K562 (cell line): Measurements from ENCODE around the gene STON2. TPM values are rescaled to one million over a fixed set of nuclear protein-coding genes. Genes with fewer than 3 reads are reported as not detected.

ENCODE experiments used
- BCOR ChIP-seq: fragments of 450-650 bp; IDR thresholded peaks from 2 replicates; pipeline ENCODE4 v1.6.1; 2016
- EGR1 ChIP-seq: fragments of 450-650 bp; conservative IDR thresholded peaks from 2 replicates; pipeline ENCODE4 v1.6.1; 2017; ENCODE audit warnings: mild to moderate bottlenecking
- EHMT2 ChIP-seq: fragments of 450-650 bp; IDR thresholded peaks from 2 replicates; pipeline ENCODE4 v1.6.1; 2018; ENCODE audit warnings: antibody characterized with exemption
- FOXP1 ChIP-seq: sonication (generic); formaldehyde crosslinking; IDR thresholded peaks from 2 replicates; pipeline ENCODE4 v1.8.0; 2022; ENCODE audit warnings: mild to moderate bottlenecking, missing genetic modification reagents
- HDAC1 ChIP-seq, 2 experiments: fragments of 450-650 bp; IDR thresholded peaks; 2 replicates each; pipeline ENCODE4 v1.6.1; 2016 to 2017; ENCODE audit warnings: inconsistent platforms in 1 of 2, mild to moderate bottlenecking in 1 of 2, moderate library complexity in 1 of 2
- NR2C2 ChIP-seq, 2 experiments: fragments of 200-800 bp in 1 of 2; sonication (Bioruptor generic) in 1 of 2; sonication (generic) in 1 of 2; formaldehyde crosslinking in 1 of 2; IDR thresholded peaks; 2 replicates each; pipeline versions ENCODE4 v1.6.1 to v1.8.0; 2016 to 2022; ENCODE audit warnings: mild to moderate bottlenecking in 1 of 2, missing compliant biosample characterization in 1 of 2, missing genetic modification characterization in 1 of 2, missing genetic modification reagents in 1 of 2
- PRPF4 ChIP-seq: fragments of 200-400 bp; formaldehyde crosslinking; IDR thresholded peaks from one replicate; pipeline ENCODE4 v1.6.1; 2017; ENCODE audit warnings: low read length, low read depth, mild to moderate bottlenecking; ENCODE audit not compliant: insufficient read depth, poor library complexity, severe bottlenecking
- SRSF3 ChIP-seq: fragments of 200-400 bp; formaldehyde crosslinking; IDR thresholded peaks from 2 replicates; pipeline ENCODE4 v1.6.1; 2016; ENCODE audit warnings: mild to moderate bottlenecking, low read length, moderate library complexity; ENCODE audit not compliant: insufficient read depth
- STAT5B ChIP-seq: fragments of 250-450 bp; sonication (Bioruptor Pico); IDR thresholded peaks from 2 replicates; pipeline ENCODE4 v1.8.0; 2021; ENCODE audit warnings: mild to moderate bottlenecking, inconsistent platforms
- XRCC4 ChIP-seq: IDR thresholded peaks from one replicate; pipeline ENCODE4 v1.6.1; 2011; ENCODE audit not compliant: insufficient read depth, insufficient read length; ENCODE audit errors: extremely low read depth
- ZBTB1 ChIP-seq: sonication (generic); formaldehyde crosslinking; IDR thresholded peaks from 2 replicates; pipeline ENCODE4 v1.8.1; 2023; ENCODE audit warnings: missing genetic modification reagents, low read depth, mild to moderate bottlenecking, borderline replicate concordance
- ZNF121 ChIP-seq: sonication (generic); formaldehyde crosslinking; conservative IDR thresholded peaks from 2 replicates; pipeline ENCODE4 v1.8.0; 2022; ENCODE audit warnings: missing genetic modification reagents
- ZNF133 ChIP-seq: fragments of 250-450 bp; sonication (Bioruptor Pico); IDR thresholded peaks from 2 replicates; pipeline ENCODE4 v1.4.0; 2020; ENCODE audit warnings: mild to moderate bottlenecking
- ZNF436 ChIP-seq: fragments of 250-450, 450-650 bp; sonication (Bioruptor Pico); formaldehyde crosslinking; IDR thresholded peaks from 2 replicates; pipeline ENCODE4 v1.7.0; 2020; ENCODE audit warnings: mild to moderate bottlenecking
- polyA plus RNA-seq, 8 experiments: library from polyadenylated mRNA; depleted of rRNA in 4 of 8; stranded (reverse) in 5 of 8; unstranded in 3 of 8; fragments of >200 nt; fragmentation: Nextera tagmentation in 2 of 8; fragmentation: Illumina TruSeq in 1 of 8; extraction: Ambion mirVana in 2 of 8; extraction: Trizol in 1 of 8; gene quantifications; 2 replicates each; pipeline versions ENCODE4 v1.2.1 to v1.2.3, GENCODE V29; 2011 to 2014; ENCODE audit warnings: inconsistent platforms in 1 of 8, missing spikeins in 1 of 8
- total RNA-seq, 7 experiments: library from RNA; depleted of rRNA in 6 of 7; stranded (reverse); fragments of >200 nt in 6 of 7; fragmentation: Illumina TruSeq in 2 of 7; extraction: Trizol in 2 of 7; gene quantifications; 2 replicates each; pipeline versions ENCODE4 v1.2.1 to v1.2.3, GENCODE V29; 2011 to 2021; ENCODE audit warnings: low replicate concordance in 1 of 7
- TF ChIP-seq, protein P1 (sequence below): fragments of 250-450 bp; sonication (Bioruptor Pico); IDR thresholded peaks from 2 replicates; pipeline ENCODE4 v1.5.0; 2021
- TF ChIP-seq, protein P2 (sequence below), 2 experiments: fragments of 450-650 bp; IDR thresholded peaks; 2 replicates each; pipeline ENCODE4 v1.6.1; 2016; ENCODE audit warnings: mild to moderate bottlenecking in 2 of 2, borderline replicate concordance in 1 of 2, low read depth in 1 of 2, moderate library complexity in 1 of 2
- TF ChIP-seq, protein P3 (sequence below): fragments of 250-450 bp; sonication (Bioruptor Pico); IDR thresholded peaks from 2 replicates; pipeline ENCODE4 v1.6.1; 2021; ENCODE audit warnings: mild to moderate bottlenecking

The STON2 gene
- total and polyA plus RNA-seq, 9 of the 15 experiments (the other 6 are each of a cell fraction or from before 2014, with no cell fraction given) = 7.8 to 99.3 (median 53.5) TPM

DNA sequence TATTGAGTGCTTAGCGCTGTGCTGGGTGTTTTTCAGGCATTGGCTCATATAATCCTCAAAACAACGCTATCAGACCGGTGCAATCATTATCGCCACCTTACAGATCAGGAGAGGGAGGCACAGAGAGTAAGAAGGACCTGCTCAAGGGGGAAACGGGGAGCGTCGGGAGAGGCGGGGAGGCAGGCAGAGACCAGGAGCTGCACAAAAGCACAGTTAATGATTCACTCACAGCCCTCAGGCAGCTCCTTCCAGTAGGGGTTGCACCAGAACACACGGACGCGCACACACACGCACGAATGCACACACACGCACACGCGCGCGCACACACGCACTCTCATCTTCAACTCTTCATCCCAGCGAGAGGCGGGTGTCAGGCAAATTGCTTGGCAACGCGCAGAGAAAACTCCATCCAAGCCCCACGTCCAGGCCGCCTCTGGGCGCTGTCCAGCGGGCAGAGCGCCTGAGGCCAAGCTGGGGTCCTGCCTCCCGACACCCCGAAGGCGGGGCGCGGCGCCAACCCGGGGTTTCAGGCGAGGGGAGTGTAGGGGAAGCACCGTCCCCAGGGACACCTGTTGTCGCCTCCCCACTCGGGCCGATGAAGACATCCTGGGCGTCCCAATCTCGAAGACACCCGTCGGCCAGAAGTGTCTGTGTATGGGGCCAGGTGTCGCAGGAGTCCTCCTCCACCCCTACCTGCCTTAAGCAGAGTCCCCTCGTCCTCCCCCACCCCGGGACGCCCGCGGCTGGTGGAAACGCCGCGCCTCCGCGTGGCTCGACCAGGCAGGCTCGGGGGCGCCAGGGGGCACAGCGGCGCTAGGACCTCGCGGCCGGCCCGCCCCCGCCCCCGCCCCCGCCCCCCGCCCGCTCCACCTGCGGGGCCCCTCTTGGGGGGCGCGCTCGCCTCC lies 35.5 kb upstream of the STON2 start (continued):
- TF ChIP-seq, protein P1, sequence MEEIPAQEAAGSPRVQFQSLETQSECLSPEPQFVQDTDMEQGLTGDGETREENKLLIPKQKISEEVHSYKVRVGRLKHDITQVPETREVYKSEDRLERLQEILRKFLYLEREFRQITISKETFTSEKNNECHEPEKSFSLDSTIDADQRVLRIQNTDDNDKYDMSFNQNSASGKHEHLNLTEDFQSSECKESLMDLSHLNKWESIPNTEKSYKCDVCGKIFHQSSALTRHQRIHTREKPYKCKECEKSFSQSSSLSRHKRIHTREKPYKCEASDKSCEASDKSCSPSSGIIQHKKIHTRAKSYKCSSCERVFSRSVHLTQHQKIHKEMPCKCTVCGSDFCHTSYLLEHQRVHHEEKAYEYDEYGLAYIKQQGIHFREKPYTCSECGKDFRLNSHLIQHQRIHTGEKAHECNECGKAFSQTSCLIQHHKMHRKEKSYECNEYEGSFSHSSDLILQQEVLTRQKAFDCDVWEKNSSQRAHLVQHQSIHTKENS (CRISPR knock-in tag) = no peak
- TF ChIP-seq, protein P2, sequence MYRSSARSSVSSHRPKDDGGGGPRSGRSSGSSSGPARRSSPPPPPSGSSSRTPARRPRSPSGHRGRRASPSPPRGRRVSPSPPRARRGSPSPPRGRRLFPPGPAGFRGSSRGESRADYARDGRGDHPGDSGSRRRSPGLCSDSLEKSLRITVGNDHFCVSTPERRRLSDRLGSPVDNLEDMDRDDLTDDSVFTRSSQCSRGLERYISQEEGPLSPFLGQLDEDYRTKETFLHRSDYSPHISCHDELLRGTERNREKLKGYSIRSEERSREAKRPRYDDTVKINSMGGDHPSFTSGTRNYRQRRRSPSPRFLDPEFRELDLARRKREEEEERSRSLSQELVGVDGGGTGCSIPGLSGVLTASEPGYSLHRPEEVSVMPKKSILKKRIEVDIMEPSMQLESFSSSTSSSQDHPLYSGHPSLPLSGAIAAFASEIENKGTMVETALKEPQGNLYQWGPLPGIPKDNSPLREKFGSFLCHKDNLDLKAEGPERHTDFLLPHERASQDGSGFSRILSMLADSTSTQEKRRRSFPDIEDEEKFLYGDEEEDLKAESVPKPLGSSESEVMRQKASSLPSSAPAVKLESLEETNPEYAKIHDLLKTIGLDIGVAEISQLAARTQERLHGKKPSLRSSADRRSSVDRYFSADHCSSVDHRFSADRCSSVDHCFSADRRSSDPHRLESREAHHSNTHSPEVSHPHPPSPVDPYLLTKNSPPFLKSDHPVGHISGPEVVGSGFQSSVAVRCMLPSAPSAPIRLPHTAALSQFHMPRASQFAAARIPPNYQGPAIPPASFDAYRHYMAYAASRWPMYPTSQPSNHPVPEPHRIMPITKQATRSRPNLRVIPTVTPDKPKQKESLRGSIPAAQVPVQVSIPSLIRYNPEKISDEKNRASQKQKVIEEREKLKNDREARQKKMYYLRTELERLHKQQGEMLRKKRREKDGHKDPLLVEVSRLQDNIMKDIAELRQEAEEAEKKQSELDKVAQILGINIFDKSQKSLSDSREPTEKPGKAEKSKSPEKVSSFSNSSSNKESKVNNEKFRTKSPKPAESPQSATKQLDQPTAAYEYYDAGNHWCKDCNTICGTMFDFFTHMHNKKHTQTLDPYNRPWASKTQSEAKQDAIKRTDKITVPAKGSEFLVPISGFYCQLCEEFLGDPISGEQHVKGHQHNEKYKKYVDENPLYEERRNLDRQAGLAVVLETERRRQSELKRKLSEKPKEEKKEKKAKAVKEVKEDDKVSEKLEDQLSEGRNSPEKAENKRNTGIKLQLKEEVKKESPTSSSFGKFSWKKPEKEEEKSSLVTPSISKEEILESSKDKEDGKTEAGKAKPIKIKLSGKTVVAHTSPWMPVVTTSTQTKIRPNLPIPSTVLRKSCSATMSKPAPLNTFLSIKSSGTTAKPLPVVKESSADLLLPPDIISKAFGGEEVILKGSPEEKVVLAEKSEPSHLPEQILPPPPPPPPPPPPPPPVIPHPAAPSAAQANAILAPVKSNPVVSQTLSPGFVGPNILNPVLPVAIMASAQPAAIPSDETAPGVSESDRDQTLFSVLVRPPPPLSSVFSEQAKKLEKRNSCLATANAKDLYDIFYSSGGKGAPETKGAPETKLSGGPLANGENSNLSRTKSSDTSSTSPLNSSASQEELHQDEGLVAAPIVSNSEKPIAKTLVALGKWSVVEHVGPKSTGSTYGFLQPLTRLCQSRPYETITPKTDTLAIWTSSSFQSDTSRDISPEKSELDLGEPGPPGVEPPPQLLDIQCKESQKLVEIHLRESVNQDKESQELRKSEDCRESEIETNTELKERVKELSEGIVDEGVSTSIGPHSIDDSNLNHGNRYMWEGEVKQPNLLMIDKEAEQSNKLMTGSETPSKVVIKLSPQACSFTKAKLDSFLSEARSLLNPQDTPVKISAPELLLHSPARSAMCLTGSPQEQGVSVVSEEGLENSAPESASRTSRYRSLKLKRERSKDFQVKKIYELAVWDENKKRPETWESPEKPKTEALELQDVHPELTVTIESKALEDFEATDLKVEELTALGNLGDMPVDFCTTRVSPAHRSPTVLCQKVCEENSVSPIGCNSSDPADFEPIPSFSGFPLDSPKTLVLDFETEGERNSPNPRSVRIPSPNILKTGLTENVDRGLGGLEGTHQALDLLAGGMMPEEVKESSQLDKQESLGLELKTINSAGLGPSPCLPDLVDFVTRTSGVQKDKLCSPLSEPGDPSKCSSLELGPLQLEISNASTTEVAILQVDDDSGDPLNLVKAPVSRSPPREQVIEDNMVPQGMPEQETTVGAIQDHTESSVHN (IDR thresholded peaks at IDR 0.05; ENCODE audit: borderline replicate concordance in 1 of 2, low read depth in 1 of 2) = no peak
- TF ChIP-seq ZNF133 (CRISPR knock-in tag) (no peak), XRCC4 (no peak), ZNF121 (no peak), BCOR (no peak), ZBTB1 (no peak), EGR1 (peak; percentile 19; the same call in 1 of the 2 replicates), ZNF436 (CRISPR knock-in tag) (no peak), PRPF4 (no peak), HDAC1 (IDR thresholded peaks at IDR 0.05) (peak in 1 of 2 experiments; percentile 84; a peak in 1 of 4 replicates), SRSF3 (no peak), NR2C2 (CRISPR knock-in tag; IDR thresholded peaks at IDR 0.05) (no peak), NR2C2 (tag; IDR thresholded peaks at IDR 0.05) (no peak), FOXP1 (CRISPR knock-in tag) (no peak), STAT5B (CRISPR knock-in tag) (no peak), EHMT2 (peak; percentile 85)
- TF ChIP-seq, protein P3, sequence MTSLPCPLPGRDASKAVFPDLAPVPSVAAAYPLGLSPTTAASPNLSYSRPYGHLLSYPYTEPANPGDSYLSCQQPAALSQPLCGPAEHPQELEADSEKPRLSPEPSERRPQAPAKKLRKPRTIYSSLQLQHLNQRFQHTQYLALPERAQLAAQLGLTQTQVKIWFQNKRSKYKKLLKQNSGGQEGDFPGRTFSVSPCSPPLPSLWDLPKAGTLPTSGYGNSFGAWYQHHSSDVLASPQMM = no peak
